Pancreas (tissue), 10 donors: ENCODE results near the gene SLC4A11. TPM values are rescaled to one million over a fixed set of nuclear protein-coding genes. Genes with fewer than 3 reads are reported as not detected.
"Not testable (repeated sequence)": the region's sequence is repeated elsewhere in the genome, so short reads cannot be mapped to it uniquely, and the experiment has no call there.

Experiments used
- ATAC-seq, 4 donors: fragments of 200-7000 bp; cut with Tn5 transposase; one replicate each; pipeline versions ENCODE4 v1.8.0 to v1.9.1; 2020; ENCODE audit warnings: mild to moderate bottlenecking in 4 of 4, moderate library complexity in 4 of 4
- DNase-seq, 6 donors: peaks; one replicate each; pipeline ENCODE4 v3.0.0-alpha.2; 2020
- FAIRE-seq: peaks from 2 replicates; lab custom pipeline; 2012; peaks lifted over from hg19 to GRCh38; lab: Jason Lieb, UNC
- H3K27ac ChIP-seq, 4 donors: fragments of 200-600 bp; sonication (generic); 1 replicate in 3 of 4; 2 replicates in 1 of 4; pipeline versions ENCODE4 v1.5.0 to v1.8.0; 2020
- H3K27me3 ChIP-seq, 4 donors: fragments of 200-600 bp; one replicate each; pipeline ENCODE4 v1.8.0; 2021
- H3K36me3 ChIP-seq, 3 donors: fragments of 200-600 bp; sonication (generic) in 1 of 3; one replicate each; pipeline versions ENCODE4 v1.5.0 to v1.8.0; 2020 to 2021
- H3K4me1 ChIP-seq, 3 donors: fragments of 200-600 bp; one replicate each; pipeline ENCODE4 v1.8.0; 2021
- H3K4me3 ChIP-seq, 4 donors: fragments of 200-600 bp; sonication (generic) in 2 of 4; one replicate each; pipeline versions ENCODE4 v1.5.0 to v1.8.0; 2020 to 2021
- H3K9me3 ChIP-seq, 4 donors: fragments of 200-600 bp; one replicate each; pipeline ENCODE4 v1.8.0; 2021
- CTCF ChIP-seq, 4 donors: fragments of 200-600 bp; sonication (generic) in 3 of 4; IDR thresholded peaks; one replicate each; pipeline versions ENCODE4 v1.5.0 to v1.8.0; 2021; ENCODE audit warnings: antibody characterized with exemption in 4 of 4
- whole genome bisulfite sequencing, 2 donors: extraction: QIAGEN DNeasy Blood & Tissue Kit; methylation state at CpG; one replicate each; pipeline ENCODE4 v1.1.7; 2013; 5-methylcytosine and 5-hydroxymethylcytosine counted together
- intact Hi-C, 3 donors: fragments of 100-400 bp; cut with DNase I; formaldehyde crosslinking; loops; one replicate each; pipeline versions ENCODE4 v1.11.1 to v1.14.2; 2022
- polyA plus RNA-seq, 2 donors: library from polyadenylated mRNA; stranded (reverse); fragments of 200-250 nt; gene quantifications; one replicate each; pipeline ENCODE4 v1.2.3, GENCODE V29; 2013
- total RNA-seq, 6 donors: library from RNA; stranded (reverse); fragmentation: NEBNext Ultra II Directional in 4 of 6; extraction: Animal tissue kit (Norgen Biotek cat#: 25700) in 4 of 6; gene quantifications; one replicate each; pipeline versions ENCODE4 v1.2.1 to v1.2.4, GENCODE V29; 2021 to 2023
- donor health status: healthy with polysubstance abuse.
- donor health status: DM: no; HTN: no; CAD: no; lungs with moderate emphysema.
- donor health status: DM: no; HTN: no; CAD: no.
- donor health status: control.
- donor health status: control.
- donor health status: Bipolar disorder and iron deficiency.
- donor health status: DM: yes; HTN: yes; CAD: no.
- donor health status: DM: no; HTN: no; CAD: no.
- donor health status: DM: no; HTN: no; CAD: no.
- donor health status: DM: yes; HTN: yes; CAD: no.

Gene SLC4A11
- total and polyA plus RNA-seq, 8 donors = 0.14 to 1.1 (median 0.58) TPM

GRCh38 chr20:3183896-3184612 is 54.9 kb downstream of the SLC4A11 start:
- peaks cover 0 to 4% (median 0%) of the 10 kb centered on the region in 3 donors for H3K4me1 ChIP-seq
- 89 to 92% methylated on average over 3 of the region's 3 CpGs for WGBS, 2 donors

GRCh38 chr20:3182429-3182828 is 56.6 kb downstream of the SLC4A11 start:
- H3K9me3 ChIP-seq, ATAC-seq, H3K36me3 ChIP-seq, H3K4me3 ChIP-seq, H3K27ac ChIP-seq, intact Hi-C loops, FAIRE-seq, H3K27me3 ChIP-seq: not testable (repeated sequence)
- DNase-seq = peak in 1 of 6 donors; percentile 4
- 98% methylated on average over 5 of the region's 5 CpGs for WGBS, 2 donors
- H3K4me1 ChIP-seq = peaks cover 0 to 12% (median 5%) of the 10 kb centered on the region in 3 donors

More at GRCh38 chr20:3183896-3184612, 54.9 kb downstream of the SLC4A11 start:
- Histone ChIP-seq H3K4me3 (no peak overlapping the region), H3K27me3 (no peaks in the 10 kb centered on the region), H3K9me3 (no peaks in the 10 kb centered on the region), H3K36me3 (no peaks in the 10 kb centered on the region), H3K27ac (no peak overlapping the region)
- ATAC-seq (no peak), FAIRE-seq (no peak), DNase-seq (peak in 1 of 6 donors; percentile 2)
- intact Hi-C loops = no loop called here
- TF ChIP-seq CTCF (IDR thresholded peaks at IDR 0.05) = no peak

- Histone ChIP-seq H3K27me3 (no peaks in the 10 kb centered on the region), H3K27ac (no peak overlapping the region), H3K4me3 (no peak overlapping the region), H3K9me3 (no peaks in the 10 kb centered on the region), H3K36me3 (no peaks in the 10 kb centered on the region), H3K4me1 (peaks cover 0 to 12% (median 5%) of the 10 kb centered on the region in 3 donors)
- ATAC-seq (no peak), FAIRE-seq (no peak), DNase-seq (no peak)
- 38 to 58% methylated on average over 5 of the region's 5 CpGs for WGBS, 2 donors
- intact Hi-C loops = no loop called here
- TF ChIP-seq CTCF (IDR thresholded peaks at IDR 0.05) = no peak
Measured at GRCh38 chr20:3181270-3181669, 57.7 kb downstream of the SLC4A11 start.

GRCh38 chr20:3180319-3180718 is 58.7 kb downstream of the SLC4A11 start:
- no peak overlapping the region for H3K4me3 ChIP-seq
- peaks cover 0 to 16% (median 9%) of the 10 kb centered on the region in 3 donors for H3K4me1 ChIP-seq
- H3K9me3 ChIP-seq = no peaks in the 10 kb centered on the region
- H3K36me3 ChIP-seq = no peaks in the 10 kb centered on the region
- FAIRE-seq (no peak), DNase-seq (no peak), ATAC-seq (no peak)
- H3K27ac ChIP-seq = no peak overlapping the region
- H3K27me3 ChIP-seq = no peaks in the 10 kb centered on the region
- intact Hi-C loops = no loop called here
- TF ChIP-seq CTCF (IDR thresholded peaks at IDR 0.05) = no peak
- 63 to 72% methylated on average over 4 of the region's 4 CpGs for WGBS, 2 donors

GRCh38 chr20:3177746-3178485 is 61.1 kb downstream of the SLC4A11 start:
- Histone ChIP-seq H3K4me3 (no peak overlapping the region), H3K9me3 (no peaks in the 10 kb centered on the region), H3K27me3 (no peaks in the 10 kb centered on the region), H3K27ac (peak overlapping the region in 3 of 4 donors; percentile 48 to 52 (median 50)), H3K4me1 (peaks cover 0 to 25% (median 13%) of the 10 kb centered on the region in 3 donors), H3K36me3 (no peaks in the 10 kb centered on the region)
- peak in 2 of 4 donors; percentile 5 to 7 for ATAC-seq
- intact Hi-C loops = loop anchor here in 1 of 3 donors (10.0 kb wide), 1 partner anchor 63 kb away; no protein-coding TSS in a partner anchor
- WGBS, 2 donors = 35 to 44% methylated on average over 8 of the region's 8 CpGs
- DNase-seq = peak in 1 of 6 donors; percentile 35
- FAIRE-seq = no peak
- TF ChIP-seq CTCF (IDR thresholded peaks at IDR 0.05) = no peak

Other genes with a start within 250 kb of the SLC4A11 start
- gene GNRH2, start 195.6 kb downstream of the SLC4A11 start, total RNA-seq = not detected
- not detected for gene GNRH2, start 195.6 kb downstream of the SLC4A11 start, polyA plus RNA-seq
- 10 to 100 TPM; 14.4 to 26.7 (median 20.5) TPM for gene MRPS26, start 193.1 kb downstream of the SLC4A11 start, total RNA-seq
- 10 to 100 TPM; 46.4 to 46.7 TPM for gene MRPS26, start 193.1 kb downstream of the SLC4A11 start, polyA plus RNA-seq
- gene OXT, start 167.6 kb downstream of the SLC4A11 start, total RNA-seq = under 1 TPM in 1 of 6 donors, not detected in 5; 0.38 TPM
- gene OXT, start 167.6 kb downstream of the SLC4A11 start, polyA plus RNA-seq = not detected
- not detected for gene AVP, start 154.5 kb downstream of the SLC4A11 start, total RNA-seq
- gene AVP, start 154.5 kb downstream of the SLC4A11 start, polyA plus RNA-seq = not detected
- 1 to 10 TPM; 2.7 to 7.6 (median 4.0) TPM for gene FASTKD5, start 79.3 kb downstream of the SLC4A11 start, total RNA-seq
- 1 to 10 TPM; 2.9 to 6.6 TPM for gene FASTKD5, start 79.3 kb downstream of the SLC4A11 start, polyA plus RNA-seq
- 1 to 10 TPM; 2.3 to 4.2 (median 3.5) TPM for gene UBOX5, start 79.3 kb downstream of the SLC4A11 start, total RNA-seq
- gene UBOX5, start 79.3 kb downstream of the SLC4A11 start, polyA plus RNA-seq = 1 to 10 TPM; 3.7 to 4.0 TPM
- gene LZTS3, start 65.6 kb downstream of the SLC4A11 start, total RNA-seq = 10 to 100 TPM; 17.5 to 18.9 (median 18.3) TPM
- 10 to 100 TPM; 20.3 to 30.5 TPM for gene LZTS3, start 65.6 kb downstream of the SLC4A11 start, polyA plus RNA-seq
- 10 to 100 TPM; 42.0 to 52.8 (median 48.1) TPM for gene DDRGK1, start 34.5 kb downstream of the SLC4A11 start, total RNA-seq
- gene DDRGK1, start 34.5 kb downstream of the SLC4A11 start, polyA plus RNA-seq = 10 to 100 TPM; 46.1 to 50.0 TPM
- 10 to 100 TPM; 14.2 to 29.9 (median 23.1) TPM for gene ITPA, start 29.7 kb downstream of the SLC4A11 start, total RNA-seq
- 100 to 1,000 TPM in 1 of 2 donors, 10 to 100 TPM in 1; 90.4 to 111 TPM for gene ITPA, start 29.7 kb downstream of the SLC4A11 start, polyA plus RNA-seq
- 10 to 100 TPM in 1 of 6 donors, 1 to 10 TPM in 5; 3.9 to 10.2 (median 4.8) TPM for gene DNAAF9, start 168.5 kb upstream of the SLC4A11 start, total RNA-seq
- 1 to 10 TPM; 5.1 to 5.9 TPM for gene DNAAF9, start 168.5 kb upstream of the SLC4A11 start, polyA plus RNA-seq
- 10 to 100 TPM; 17.5 to 30.4 (median 25.0) TPM for gene ATRN, start 231.8 kb upstream of the SLC4A11 start, total RNA-seq
- 1 to 10 TPM; 3.6 to 7.7 TPM for gene ATRN, start 231.8 kb upstream of the SLC4A11 start, polyA plus RNA-seq